BE2C (cell line): ENCODE data around the gene CPVL.
A peak's percentile ranks its signal among the peaks of the same experiment; 100 is the strongest.

Source experiments
- DNase-seq: peaks from one replicate; pipeline ENCODE4 v3.0.0-alpha.2; 2020
- H3K27me3 ChIP-seq: fragments of 250-450 bp; sonication (Bioruptor Pico); 2 replicates; pipeline ENCODE4 v1.5.1; 2020; ENCODE audit warnings: mild to moderate bottlenecking
- H3K36me3 ChIP-seq: fragments of 250-450 bp; sonication (Bioruptor Pico); 2 replicates; pipeline ENCODE4 v1.5.1; 2020; ENCODE audit warnings: mild to moderate bottlenecking
- H3K4me1 ChIP-seq: fragments of 250-450 bp; sonication (Bioruptor Pico); 2 replicates; pipeline ENCODE4 v1.5.1; 2020
- H3K4me3 ChIP-seq: 2 replicates; pipeline ENCODE4 v1.5.1; 2011; ENCODE audit warnings: low read depth, low read length
- H3K9me3 ChIP-seq: fragments of 250-450 bp; sonication (Bioruptor Pico); 2 replicates; pipeline ENCODE4 v1.5.1; 2020
- TF ChIP-seq, protein P1 (sequence below): IDR thresholded peaks from 2 replicates; pipeline ENCODE4 v1.5.1; 2012; ENCODE audit warnings: mild to moderate bottlenecking, low read depth, low read length

CPVL gene

DNA sequence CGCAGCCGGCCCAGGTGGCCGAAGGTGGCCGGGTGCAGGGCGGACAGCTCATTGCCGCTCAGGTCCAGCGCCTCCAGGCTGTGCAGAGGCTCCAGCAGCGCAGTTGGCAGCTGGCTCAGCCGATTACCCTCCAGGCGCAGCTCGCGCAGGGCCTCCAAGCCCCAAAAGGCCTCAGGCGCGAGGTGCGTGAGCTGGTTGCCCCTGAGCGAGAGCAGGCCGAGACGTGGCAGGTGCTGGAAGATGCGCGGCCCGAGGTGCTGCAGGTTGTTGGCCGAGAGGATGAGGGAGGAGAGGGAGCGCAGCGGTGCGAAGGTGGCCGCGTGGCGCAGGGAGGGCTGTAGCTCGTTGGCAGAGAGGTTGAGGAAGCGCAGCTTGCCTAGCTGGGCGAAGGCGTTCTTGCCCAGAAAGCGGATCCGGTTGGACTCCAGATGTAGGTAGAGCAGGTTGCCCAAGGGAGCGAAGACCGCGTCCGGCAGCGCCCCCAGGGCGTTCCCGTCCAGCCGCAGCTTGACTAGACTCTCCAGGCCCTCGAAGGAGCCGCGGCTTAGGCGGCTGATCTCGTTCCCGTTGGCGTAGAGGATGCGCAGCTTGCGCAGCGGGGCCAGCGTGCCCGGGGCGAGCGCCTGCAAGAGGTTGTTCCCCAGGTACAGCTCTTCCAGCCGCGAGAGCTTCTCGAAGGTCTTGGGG, 189.1 kb downstream of the CPVL start:
- peaks cover 56% of the 10 kb centered on the region for H3K27me3 ChIP-seq
- H3K4me3 ChIP-seq: peak overlapping the region; percentile 48
- H3K9me3 ChIP-seq: no peaks in the 10 kb centered on the region
- peaks cover 21% of the 10 kb centered on the region for H3K4me1 ChIP-seq
- DNase-seq: peak; percentile 47
- TF ChIP-seq, protein P1, sequence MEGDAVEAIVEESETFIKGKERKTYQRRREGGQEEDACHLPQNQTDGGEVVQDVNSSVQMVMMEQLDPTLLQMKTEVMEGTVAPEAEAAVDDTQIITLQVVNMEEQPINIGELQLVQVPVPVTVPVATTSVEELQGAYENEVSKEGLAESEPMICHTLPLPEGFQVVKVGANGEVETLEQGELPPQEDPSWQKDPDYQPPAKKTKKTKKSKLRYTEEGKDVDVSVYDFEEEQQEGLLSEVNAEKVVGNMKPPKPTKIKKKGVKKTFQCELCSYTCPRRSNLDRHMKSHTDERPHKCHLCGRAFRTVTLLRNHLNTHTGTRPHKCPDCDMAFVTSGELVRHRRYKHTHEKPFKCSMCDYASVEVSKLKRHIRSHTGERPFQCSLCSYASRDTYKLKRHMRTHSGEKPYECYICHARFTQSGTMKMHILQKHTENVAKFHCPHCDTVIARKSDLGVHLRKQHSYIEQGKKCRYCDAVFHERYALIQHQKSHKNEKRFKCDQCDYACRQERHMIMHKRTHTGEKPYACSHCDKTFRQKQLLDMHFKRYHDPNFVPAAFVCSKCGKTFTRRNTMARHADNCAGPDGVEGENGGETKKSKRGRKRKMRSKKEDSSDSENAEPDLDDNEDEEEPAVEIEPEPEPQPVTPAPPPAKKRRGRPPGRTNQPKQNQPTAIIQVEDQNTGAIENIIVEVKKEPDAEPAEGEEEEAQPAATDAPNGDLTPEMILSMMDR: no peak
- no peaks in the 10 kb centered on the region for H3K36me3 ChIP-seq

DNA sequence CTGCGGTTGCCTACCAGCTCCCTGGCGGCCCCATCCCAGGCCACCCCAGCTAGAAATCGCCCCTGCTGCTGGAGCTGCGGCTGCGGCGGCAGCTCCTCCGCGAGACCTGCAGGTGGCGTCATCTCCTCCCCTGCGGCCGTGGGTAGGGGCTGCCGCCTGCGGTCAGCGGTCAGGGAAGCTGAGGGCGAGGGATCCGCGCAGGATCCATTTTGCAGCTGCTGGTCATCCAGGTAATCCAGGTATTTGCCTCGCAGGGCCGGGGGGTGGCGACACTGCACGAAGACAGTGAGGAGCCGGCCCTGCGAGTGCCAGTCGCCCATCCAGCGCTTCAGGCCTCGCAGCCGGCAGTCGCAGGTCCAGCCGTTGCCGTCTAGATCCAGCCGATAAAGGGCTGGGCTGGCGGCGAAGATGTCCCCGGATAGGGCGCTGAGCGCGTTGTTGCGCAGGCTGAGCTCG, 189.7 kb downstream of the CPVL start:
- Histone ChIP-seq H3K4me1 (peaks cover 21% of the 10 kb centered on the region), H3K4me3 (peak overlapping the region; percentile 48), H3K27me3 (peaks cover 53% of the 10 kb centered on the region), H3K36me3 (no peaks in the 10 kb centered on the region), H3K9me3 (no peaks in the 10 kb centered on the region)
- TF ChIP-seq, protein P1: peak; percentile 66
- peak; percentile 69 for DNase-seq

DNA sequence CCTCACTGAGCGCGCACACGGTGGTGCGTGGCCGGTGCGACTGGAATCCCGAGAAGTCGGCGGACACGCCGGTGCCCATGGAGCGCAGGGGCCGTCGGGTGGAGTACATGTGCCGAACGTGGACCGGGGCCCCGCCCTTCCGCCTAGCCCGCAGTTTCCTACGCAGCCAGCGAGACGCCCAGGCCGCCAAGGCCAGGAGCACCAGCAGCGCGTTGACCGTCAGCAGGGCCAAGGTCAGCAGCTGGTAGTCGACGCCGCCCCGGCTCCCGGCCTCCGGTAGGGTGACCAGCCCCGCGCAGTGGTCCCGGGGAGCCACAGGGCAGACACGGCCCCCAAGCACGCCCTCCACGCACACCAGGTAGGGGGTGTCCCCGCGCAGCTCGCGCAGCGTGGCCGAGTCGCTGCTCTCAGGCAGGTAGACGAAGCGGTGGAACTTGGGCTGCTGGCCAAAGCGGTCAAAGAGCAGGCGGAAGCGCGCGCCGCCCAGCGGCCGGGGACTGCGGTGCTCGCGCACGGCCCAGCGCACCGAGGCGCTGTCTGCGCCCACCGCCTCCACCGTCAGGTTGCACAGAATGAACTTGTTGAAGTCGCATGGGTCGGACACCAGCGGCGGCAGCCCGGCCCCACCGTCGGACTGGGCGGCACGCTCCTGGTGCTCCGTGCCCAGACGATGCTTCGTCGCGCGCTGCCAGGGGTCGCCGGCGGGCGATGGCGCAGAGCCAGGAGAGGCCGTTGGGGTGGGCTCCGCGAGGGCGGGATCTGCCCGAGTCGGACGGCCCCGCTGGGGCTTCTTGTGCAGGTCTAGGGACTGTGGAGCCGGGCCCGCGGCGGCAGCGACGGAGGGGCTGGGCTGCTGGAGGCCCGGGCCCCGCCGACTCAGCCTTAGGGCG, 190.4 kb downstream of the CPVL start:
- TF ChIP-seq, protein P1: peak; percentile 73
- peak overlapping the region; percentile 48 for H3K4me3 ChIP-seq
- no peaks in the 10 kb centered on the region for H3K36me3 ChIP-seq
- H3K4me1 ChIP-seq: peaks cover 21% of the 10 kb centered on the region
- peak; percentile 78 for DNase-seq
- H3K9me3 ChIP-seq: no peaks in the 10 kb centered on the region
- peaks cover 53% of the 10 kb centered on the region for H3K27me3 ChIP-seq

DNA sequence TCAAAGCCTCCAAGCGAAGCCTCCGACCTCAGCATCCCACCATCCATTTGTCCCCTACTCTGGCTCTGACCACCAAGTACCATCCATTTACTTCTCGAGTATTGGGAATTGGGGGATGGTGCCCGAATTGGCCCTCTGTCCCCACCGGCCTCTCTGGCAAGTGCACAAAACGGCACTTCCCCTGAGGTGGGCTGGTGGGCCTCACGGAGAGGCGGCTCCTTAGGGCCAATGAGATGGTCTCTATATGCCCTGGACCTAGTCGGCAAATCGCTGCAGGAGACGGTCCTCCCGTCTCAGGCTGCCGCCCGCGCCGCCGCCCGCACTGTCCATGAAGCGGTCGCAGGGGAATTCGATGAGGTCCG, 191.0 kb downstream of the CPVL start:
- Histone ChIP-seq H3K4me1 (peaks cover 21% of the 10 kb centered on the region), H3K36me3 (no peaks in the 10 kb centered on the region), H3K4me3 (no peak overlapping the region), H3K27me3 (peaks cover 48% of the 10 kb centered on the region), H3K9me3 (no peaks in the 10 kb centered on the region)
- TF ChIP-seq, protein P1: no peak
- DNase-seq: no peak

DNA sequence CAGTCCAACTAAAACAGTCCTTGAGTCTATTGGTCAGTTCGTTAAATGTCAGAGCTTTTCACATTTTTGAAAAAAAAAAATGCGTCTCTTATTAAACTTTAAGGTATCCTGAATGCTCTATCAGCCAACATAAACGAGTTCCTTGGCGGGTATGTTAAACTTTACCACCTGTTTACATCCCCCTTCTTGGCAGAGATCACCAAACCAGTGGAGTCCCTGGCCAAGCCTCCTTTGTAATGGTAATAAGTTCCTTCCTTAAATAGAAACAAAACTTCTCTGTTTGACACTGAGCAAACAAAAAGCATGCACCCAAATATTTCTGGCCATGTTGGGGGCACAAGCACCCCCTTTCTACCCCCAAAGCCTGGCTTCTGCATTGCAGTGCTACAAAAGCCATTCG, 191.4 kb downstream of the CPVL start:
- peaks cover 21% of the 10 kb centered on the region for H3K4me1 ChIP-seq
- no peak overlapping the region for H3K4me3 ChIP-seq
- H3K27me3 ChIP-seq: peaks cover 45% of the 10 kb centered on the region
- TF ChIP-seq, protein P1: no peak
- DNase-seq: no peak
- no peaks in the 10 kb centered on the region for H3K36me3 ChIP-seq
- no peaks in the 10 kb centered on the region for H3K9me3 ChIP-seq

DNA sequence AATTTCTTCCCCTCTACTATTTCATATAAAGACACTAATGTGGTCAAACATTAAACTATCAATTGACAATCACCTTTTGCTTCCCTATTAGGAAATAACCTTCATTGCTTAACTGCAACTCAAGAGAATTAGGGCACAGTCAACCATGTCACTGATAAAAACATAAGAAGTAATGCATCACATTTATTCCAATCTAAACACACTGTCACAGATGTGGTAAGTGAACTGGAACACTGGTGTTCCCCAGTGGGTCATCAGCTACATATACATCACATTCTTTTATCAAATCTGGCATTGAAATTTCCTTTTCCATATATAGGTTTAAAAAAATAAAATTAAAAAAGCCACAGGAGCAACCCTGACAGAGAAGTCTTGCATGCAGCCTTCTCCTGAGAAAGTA, 191.9 kb downstream of the CPVL start:
- Histone ChIP-seq H3K4me3 (no peak overlapping the region), H3K36me3 (no peaks in the 10 kb centered on the region), H3K27me3 (peaks cover 40% of the 10 kb centered on the region), H3K9me3 (no peaks in the 10 kb centered on the region), H3K4me1 (peaks cover 21% of the 10 kb centered on the region)
- TF ChIP-seq, protein P1: no peak
- no peak for DNase-seq
